Measurements from ENCODE around the gene SF3B1. TPM values are rescaled to one million over a fixed set of nuclear protein-coding genes. Genes with fewer than 3 reads are reported as not detected.
"Not testable (repeated sequence)": the region's sequence is repeated elsewhere in the genome, so short reads cannot be mapped to it uniquely, and the experiment has no call there.

SF3B1 gene
- total RNA-seq, 2 donors from 2014 or later, result 361 to 396 TPM

DNA sequence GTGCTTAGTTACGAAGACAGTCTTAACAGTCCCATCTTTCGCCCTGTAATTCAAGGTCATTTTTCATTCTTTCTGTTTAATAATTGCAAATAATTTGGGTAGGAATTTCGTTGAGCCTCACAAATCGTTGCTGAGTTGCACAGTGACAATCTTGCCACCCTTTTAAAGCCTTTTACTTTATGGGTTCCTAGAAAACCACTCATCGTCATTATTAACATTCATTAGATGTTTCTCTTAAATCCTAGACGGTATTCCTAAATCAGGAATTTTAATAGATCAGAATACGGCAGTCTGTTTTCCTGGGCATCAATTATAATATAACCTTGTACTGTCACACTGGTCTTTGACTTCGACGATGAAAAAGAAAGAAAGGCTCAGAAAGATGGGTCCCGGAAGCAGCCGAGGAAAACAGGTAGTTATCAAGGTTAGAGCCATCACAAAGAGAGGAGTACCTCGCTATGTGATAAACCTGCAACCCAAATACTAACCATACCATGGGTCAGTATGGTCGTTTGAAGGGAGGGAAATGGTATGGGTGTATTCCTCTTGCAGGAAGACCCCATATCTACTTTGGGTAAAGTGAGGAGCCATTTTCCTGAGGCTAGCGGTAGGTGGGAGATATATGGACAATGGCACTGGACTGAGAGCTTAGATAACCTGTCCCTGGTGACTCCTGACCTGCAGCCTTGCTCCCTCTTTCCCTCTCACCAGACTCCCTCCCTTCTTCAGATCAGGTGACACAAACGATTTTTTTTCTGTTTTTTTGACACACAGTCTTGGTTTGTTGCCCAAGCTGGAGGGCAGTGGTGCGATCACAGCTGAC lies 981 bp upstream of the SF3B1 start:
- no peaks in the 10 kb centered on the region for H3K36me3 ChIP-seq (replicated peaks in 1 of 2; ENCODE audit: insufficient read depth in 1 of 2, low read depth in 2 of 2)
- intact Hi-C loops (cut with DNase I), result no loop called here
- ATAC-seq (no peak), DNase-seq (peak in 1 of 4 donors; percentile 9)
- H3K27me3 ChIP-seq, result no peaks in the 10 kb centered on the region
- TF ChIP-seq POLR2A (IDR thresholded peaks at IDR 0.05), result no peak
- no peak for TF ChIP-seq CTCF (IDR thresholded peaks at IDR 0.05)
- H3K4me1 ChIP-seq, result peaks cover 35% of the 10 kb centered on the region
- WGBS, 2 donors, result 3 to 7% methylated on average over 16 of the region's 16 CpGs
- H3K9me3 ChIP-seq, result no peaks in the 10 kb centered on the region
- H3K27ac ChIP-seq, result peak overlapping the region; percentile 94 to 98 (median 96)
- H3K4me3 ChIP-seq, result peak overlapping the region; percentile 24 to 51

- ATAC-seq (no peak), DNase-seq (no peak)
- intact Hi-C loops (cut with DNase I), result no loop called here
- WGBS, 2 donors, result 0 to 1% methylated on average over 11 of the region's 11 CpGs
- peak overlapping the region; percentile 71 to 83 for H3K4me3 ChIP-seq
- peak overlapping the region in 3 of 4 donors; percentile 94 to 98 (median 97) for H3K27ac ChIP-seq
- peaks cover 47% of the 10 kb centered on the region for H3K4me1 ChIP-seq
- H3K9me3 ChIP-seq, result no peaks in the 10 kb centered on the region
- H3K36me3 ChIP-seq (replicated peaks in 1 of 2; ENCODE audit: insufficient read depth in 1 of 2, low read depth in 2 of 2), result no peaks in the 10 kb centered on the region
- no peaks in the 10 kb centered on the region for H3K27me3 ChIP-seq
- TF ChIP-seq CTCF (IDR thresholded peaks at IDR 0.05), result no peak
- peak in 1 of 3 donors; percentile 18 for TF ChIP-seq POLR2A (IDR thresholded peaks at IDR 0.05)
These were observed 919 bp downstream of the SF3B1 start for GRCh38 chr2:197433780-197434438.

GRCh38 chr2:197432527-197432926 lies 2.3 kb downstream of the SF3B1 start:
- H3K4me1 ChIP-seq, result peaks cover 59% of the 10 kb centered on the region
- H3K27ac ChIP-seq; DNase-seq; H3K9me3 ChIP-seq; ATAC-seq; H3K27me3 ChIP-seq; H3K36me3 ChIP-seq (replicated peaks in 1 of 2; ENCODE audit: insufficient read depth in 1 of 2, low read depth in 2 of 2); intact Hi-C loops (cut with DNase I); H3K4me3 ChIP-seq: not testable (repeated sequence)
- 58 to 76% methylated on average over 6 of the region's 6 CpGs for WGBS, 2 donors

DNA sequence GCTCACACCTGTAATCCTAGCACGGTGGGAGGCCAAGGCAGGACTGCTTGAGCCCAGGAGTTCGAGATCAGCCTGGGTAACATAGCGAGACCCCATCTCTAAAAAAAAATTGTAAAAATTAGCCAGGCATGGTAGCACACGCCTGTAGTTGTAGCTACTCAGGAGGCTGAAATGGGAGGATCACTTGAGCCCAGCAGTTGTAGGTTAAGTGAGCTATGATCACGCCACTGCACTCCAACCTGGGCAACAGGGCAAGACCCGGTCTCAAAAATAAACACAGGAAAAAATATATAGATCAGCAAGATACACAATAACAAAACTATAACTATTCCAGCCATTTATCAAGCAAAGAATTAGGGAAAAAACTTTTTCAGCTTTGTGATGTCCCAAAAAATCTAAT lies 3.0 kb downstream of the SF3B1 start:
- DNase-seq (no peak), ATAC-seq (no peak)
- Histone ChIP-seq H3K4me3 (no peak overlapping the region), H3K27me3 (no peaks in the 10 kb centered on the region), H3K4me1 (peaks cover 66% of the 10 kb centered on the region), H3K36me3 (replicated peaks in 1 of 2; ENCODE audit: insufficient read depth in 1 of 2, low read depth in 2 of 2) (no peaks in the 10 kb centered on the region), H3K9me3 (no peaks in the 10 kb centered on the region), H3K27ac (peak overlapping the region in 1 of 4 donors; percentile 12)
- 44 to 49% methylated on average over 6 of the region's 6 CpGs for WGBS, 2 donors
- no peak for TF ChIP-seq POLR2A (IDR thresholded peaks at IDR 0.05)
- no peak for TF ChIP-seq CTCF (IDR thresholded peaks at IDR 0.05)
- intact Hi-C loops (cut with DNase I), result no loop called here

- DNase-seq (peak in 1 of 4 donors; percentile 20), ATAC-seq (no peak)
- intact Hi-C loops (cut with DNase I), result no loop called here
- H3K4me3 ChIP-seq, result no peak overlapping the region
- no peaks in the 10 kb centered on the region for H3K27me3 ChIP-seq
- H3K9me3 ChIP-seq, result no peaks in the 10 kb centered on the region
- peaks cover 90% of the 10 kb centered on the region for H3K4me1 ChIP-seq
- no peak for TF ChIP-seq POLR2A (IDR thresholded peaks at IDR 0.05)
- TF ChIP-seq CTCF (IDR thresholded peaks at IDR 0.05), result no peak
- peak overlapping the region in 1 of 4 donors; percentile 24 for H3K27ac ChIP-seq
- no peaks in the 10 kb centered on the region for H3K36me3 ChIP-seq (replicated peaks in 1 of 2; ENCODE audit: insufficient read depth in 1 of 2, low read depth in 2 of 2)
- 90 to 100% methylated on average over 3 of the region's 3 CpGs for WGBS, 2 donors
These were observed 6.8 kb downstream of the SF3B1 start for GRCh38 chr2:197427986-197428385.
